Activated naive CD8-positive, alpha-beta T cell treated with anti-CD3 and anti-CD28 coated beads, Interleukin-2, amount 50 U/mL, for 16 hours (primary cell): Measurements from ENCODE around the gene CTPS2.
A peak's percentile ranks its signal among the peaks of the same experiment; 100 is the strongest.
"Not testable (repeated sequence)": the region's sequence is repeated elsewhere in the genome, so short reads cannot be mapped to it uniquely, and the experiment has no call there.

Experiments
- DNase-seq: peaks from one replicate; pipeline ENCODE4 v3.0.0-alpha.2; 2020; ENCODE audit warnings: low read depth, low spot score

The CTPS2 gene

GRCh38 chrX:16712548-16713155 is at the start of gene CTPS2:
Gene CTPS2, minus strand, starts transcription at chrX:16712669. Its CDS starts 9,767 bp downstream, at chrX:16702902.
- DNase-seq = no peak

DNA sequence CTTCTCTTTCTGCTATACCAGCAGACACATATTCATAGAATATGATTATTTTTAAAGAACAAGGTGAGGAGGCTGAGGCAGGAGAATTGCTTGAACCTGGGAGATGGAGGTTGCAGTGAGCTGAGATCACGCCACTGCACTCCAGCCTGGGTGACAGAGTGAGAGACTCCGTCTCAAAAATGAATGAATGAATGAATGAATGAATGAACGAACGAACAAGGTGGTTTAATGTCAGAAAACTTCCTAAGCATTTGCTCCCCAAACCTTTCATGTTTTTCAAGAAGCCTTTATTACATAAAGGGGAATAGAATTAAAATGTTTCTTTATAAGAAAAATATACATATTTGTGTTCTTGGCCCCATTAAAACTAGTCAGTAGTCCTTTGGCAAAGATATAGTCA is 49.0 kb upstream of the CTPS2 start:
- not testable (repeated sequence) for DNase-seq

- DNase-seq = no peak
Observed at GRCh38 chrX:16756724-16757123, 44.3 kb upstream of the CTPS2 start.

DNA sequence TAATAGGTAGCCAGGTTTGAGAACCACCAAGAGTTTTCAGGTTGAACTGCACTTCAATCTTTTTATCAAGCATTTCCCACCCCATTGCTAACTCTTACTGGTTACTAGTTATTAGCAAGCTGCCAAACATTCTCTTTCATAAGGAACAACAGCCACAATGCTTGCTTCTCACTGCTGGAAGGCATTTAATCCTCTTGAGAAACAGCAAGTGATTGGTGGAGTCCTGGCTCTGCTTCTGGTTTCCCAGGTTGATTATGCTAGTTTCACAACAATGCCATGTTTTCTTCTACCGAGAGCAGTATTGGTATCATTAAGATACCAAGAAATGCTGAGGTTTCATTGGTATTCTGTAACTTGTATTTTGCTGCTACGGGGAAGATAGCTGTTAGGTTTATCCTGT is 41.5 kb upstream of the CTPS2 start:
- DNase-seq = no peak

GRCh38 chrX:16750136-16750535 is 37.7 kb upstream of the CTPS2 start:
- no peak for DNase-seq

DNA sequence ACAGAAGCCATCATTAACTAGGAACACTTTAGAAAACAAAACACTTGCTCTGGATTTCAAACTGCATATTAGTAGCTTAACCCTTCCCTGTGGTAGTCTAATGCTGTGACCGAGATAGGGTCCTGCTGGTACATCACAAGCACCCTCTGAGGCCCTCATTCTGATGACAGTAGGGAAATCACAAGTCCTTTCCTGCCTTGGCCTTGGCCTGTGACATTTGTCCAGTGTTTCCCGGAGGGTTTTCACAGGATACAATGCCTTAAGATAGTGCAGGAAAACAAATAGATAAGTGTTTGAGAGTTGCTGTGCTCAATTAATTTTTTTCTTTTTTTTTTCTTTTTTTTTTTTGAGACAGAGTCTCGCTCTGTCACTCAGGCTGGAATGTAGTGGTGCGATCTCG is 36.0 kb upstream of the CTPS2 start:
- no peak for DNase-seq

DNA sequence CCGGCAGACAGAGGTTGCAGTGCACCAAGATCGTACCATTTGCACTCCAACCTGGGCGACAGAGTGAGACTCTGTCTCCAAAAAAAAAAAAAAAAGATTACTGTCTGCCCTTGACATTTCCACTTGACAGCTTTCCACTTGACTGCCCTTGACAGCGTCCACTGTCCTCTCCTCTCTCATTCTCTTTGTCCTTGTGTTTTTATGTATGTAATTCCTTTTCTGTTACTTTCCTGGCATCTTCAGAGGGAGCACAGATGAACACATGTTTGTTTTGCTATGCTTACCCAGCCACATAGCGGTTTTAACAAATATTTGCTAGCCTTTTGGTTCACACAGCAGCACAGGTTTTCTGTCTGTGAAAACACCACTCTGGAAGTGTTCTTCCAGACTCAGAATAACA is 33.2 kb upstream of the CTPS2 start:
- DNase-seq = no peak

DNA sequence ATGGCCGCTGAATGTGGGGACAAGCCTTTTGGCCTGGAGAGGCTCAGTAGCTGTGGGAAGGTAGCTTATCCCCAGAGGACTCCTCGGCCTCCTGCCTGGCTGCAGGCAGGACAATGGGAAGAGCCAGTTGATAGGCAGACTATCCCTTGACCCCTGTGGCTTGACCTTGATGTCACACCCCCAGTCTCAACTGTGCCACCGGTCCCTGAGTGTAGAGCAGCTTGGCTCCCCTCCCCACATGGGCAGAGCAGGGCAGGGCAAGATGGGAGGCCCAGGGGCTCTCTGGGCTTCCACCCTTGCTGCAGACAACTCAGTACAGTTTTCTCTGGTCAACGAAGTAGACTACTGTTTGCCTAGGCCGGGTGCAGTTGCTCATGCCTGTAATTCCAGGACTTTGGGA is 32.6 kb upstream of the CTPS2 start:
- no peak for DNase-seq

DNA sequence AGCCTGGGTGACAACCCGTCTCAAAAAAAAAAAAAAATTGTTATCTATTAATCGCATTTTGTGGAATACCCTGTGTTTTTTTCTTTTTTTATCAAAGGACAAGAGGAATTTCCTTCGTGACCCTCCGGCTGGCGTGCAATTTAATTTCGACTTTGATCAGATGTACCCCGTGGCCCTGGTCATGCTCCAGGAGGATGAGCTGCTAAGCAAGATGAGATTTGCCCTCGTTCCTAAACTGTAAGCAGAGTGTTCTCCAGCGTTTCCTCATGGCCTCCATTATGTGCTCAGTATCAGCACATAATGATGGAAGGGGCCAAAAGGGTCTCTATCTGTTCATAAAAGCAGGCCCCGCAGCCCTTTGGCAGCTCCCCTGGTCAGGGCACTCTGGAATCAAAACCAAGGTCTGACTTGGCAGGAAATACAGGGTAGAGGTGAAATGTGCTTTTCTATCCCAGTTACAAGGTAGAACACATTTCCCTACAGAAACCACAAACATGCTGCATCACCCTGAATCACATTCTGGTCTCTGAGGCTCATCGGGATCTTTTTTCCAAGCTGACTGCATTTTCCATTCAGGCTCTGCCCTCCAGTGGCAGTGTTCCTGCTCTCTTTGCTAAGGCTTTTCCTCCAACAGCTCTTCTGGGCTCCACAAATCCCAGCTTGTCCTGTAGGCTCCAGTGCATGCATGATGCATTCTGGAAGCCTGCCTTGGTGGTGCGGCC is 31.3 kb upstream of the CTPS2 start:
- no peak for DNase-seq

DNA sequence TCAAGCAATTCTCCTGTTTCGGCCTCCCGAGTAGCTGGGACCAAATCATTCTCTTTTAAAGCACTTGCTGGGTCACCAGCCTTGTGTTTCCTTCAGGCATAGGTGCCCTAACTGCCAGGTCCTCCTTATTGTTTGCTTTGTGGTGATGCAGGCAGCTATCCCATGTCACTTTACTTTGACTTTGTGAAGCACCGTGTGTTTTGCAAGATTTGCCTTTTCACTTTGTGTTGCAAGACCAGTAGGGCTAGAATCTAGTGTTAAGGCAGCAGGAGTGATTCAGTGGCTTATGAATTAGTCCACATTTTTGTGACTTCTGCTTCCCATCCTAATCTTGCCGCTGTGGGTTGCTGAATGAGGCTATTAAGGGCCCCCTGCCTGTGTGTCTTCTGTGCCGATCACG is 27.1 kb upstream of the CTPS2 start:
- no peak for DNase-seq

- no peak for DNase-seq
Observed at GRCh38 chrX:16737024-16737423, 24.6 kb upstream of the CTPS2 start.

DNA sequence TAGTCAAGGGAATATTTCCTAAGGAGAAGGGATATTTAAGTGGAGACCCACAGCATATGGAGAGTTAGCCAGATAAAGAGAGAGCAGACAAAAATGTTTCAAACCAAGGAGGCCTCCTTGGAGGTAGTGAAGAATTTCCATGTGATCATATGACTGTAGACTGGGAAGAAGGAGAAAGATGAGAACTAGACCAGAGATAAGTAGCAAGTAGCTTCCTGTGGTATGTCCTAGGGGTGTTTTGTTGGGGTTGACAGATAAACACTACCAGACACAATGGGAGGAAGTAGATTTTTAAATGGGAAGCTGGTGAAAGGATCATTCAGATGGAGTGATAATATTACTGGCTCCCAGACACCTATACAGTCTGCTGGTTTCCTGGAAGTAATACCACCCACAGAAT is 20.5 kb upstream of the CTPS2 start:
- no peak for DNase-seq

DNA sequence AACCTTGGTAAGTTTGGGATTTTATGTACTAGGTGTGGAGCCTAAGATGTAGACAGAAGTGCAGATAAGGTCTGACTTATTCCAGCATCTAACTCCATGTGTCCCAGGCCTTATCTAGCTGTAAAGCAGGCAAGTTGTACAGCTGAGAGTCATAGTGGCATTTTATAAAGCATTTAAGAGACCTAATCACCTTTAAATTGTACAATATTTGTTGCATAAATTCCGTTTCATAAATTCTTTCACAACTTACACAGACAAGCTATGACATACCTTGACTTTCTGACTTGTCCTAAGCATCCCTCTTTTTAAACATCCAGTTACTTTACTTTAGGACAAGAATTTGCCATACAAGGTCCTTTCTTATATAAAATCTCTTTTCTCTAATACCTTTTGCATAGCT is 18.0 kb upstream of the CTPS2 start:
- DNase-seq = no peak

DNA sequence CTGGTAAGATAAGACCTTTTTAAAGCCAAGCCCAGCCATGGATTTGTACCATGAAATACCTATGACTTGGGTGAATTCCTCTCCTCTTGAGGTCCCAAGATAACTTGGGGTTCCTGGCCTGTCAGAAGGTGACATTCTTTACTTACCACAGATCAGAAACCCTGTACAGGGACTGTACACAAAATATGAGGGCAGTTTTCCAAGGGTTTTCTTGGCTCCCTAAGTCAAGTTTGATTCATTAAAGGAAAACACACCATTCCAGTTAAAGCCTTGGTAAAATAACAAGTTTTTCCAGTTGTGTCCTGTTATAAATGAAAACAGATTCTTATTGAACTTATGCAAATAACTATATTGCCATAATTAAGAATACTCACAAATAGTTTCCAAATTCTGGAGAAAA is 15.2 kb upstream of the CTPS2 start:
- no peak for DNase-seq

GRCh38 chrX:16726347-16726988 is 14.0 kb upstream of the CTPS2 start:
- DNase-seq = not testable (repeated sequence)

GRCh38 chrX:16725072-16725471 is 12.6 kb upstream of the CTPS2 start:
- DNase-seq = no peak

GRCh38 chrX:16722481-16722880 is 10.0 kb upstream of the CTPS2 start:
- no peak for DNase-seq

DNA sequence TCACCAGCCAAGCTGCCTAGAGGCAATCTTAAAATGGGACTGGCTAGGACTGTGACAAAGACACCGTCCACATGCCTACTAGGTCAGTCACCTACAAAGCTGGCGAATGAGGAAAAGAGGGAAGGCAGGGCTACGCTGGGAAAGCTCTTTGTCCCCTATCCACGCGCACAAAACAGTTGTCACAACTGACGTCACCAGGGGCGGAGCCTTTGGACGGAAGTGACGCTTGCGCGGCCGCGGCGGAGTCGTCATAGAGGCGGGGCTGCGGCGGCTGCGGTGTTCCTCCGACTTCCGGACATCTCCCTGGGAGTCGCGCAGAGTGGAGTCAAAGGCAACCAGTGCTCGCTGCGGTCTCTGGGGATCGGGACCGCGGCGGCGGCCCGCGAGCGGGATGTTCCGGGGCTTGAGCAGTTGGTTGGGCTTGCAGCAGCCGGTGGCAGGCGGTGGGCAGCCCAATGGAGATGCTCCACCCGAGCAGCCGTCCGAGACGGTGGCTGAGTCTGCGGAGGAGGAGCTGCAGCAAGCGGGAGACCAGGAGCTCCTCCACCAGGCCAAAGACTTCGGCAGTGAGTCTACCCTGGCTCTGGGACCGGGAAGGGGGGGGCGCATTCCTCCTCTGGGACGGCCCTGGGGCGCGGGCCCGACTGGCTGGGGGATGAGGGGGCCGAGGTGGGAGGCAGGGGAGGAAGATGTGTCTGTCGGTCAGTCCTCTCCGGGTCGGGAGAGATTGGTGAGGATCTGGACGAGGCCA is 7.0 kb upstream of the CTPS2 start, which contains the start of gene SYAP1:
Gene SYAP1, plus strand, starts transcription at position 279 of the 751 bp plus-strand sequence. Its CDS starts 113 bp downstream, at position 392.
- DNase-seq = peak; percentile 62

DNA sequence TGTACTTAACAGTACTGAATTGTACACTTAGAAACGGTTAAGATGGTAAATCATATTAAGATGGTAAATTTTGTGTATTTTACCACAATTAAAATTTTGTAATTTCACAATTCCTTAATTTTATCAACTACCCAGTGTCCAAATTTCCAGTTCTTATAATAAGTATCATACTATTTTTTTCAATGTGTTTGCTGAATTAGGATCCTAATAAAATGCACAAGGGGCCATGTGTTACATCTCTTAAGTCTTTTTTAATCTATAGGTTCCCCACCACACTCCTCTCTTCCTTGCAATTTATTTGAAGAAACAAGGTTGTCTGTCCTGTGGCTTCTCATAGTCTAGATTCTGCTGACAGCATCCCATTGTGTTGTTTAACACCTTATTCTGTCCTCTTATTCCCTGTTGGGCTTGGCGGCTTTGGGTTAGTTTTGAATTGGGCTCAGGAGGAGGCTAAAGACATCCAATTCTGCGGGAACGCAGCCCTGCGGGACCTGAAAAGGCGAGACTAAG is 6.4 kb upstream of the CTPS2 start:
- no peak for DNase-seq

DNA sequence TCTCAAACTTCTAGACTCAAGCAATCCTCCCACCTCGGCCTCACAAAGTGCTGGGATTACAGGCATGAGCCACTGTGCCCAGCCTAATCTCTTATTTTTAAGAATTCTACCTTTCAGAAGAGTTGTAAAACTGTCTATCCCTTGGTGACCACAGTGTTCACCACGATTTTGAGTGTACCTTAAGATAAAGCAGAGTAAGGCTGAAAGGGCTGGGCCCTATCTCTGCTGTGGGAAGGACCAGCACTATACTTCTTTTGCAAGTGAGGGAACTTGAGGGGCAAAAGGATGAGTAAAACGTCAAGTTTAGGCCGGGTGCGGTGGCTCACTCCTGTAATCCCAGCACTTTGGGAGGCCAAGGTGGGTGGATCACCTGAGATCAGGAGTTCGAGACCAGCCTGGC is 4.0 kb upstream of the CTPS2 start:
- DNase-seq = not testable (repeated sequence)

DNA sequence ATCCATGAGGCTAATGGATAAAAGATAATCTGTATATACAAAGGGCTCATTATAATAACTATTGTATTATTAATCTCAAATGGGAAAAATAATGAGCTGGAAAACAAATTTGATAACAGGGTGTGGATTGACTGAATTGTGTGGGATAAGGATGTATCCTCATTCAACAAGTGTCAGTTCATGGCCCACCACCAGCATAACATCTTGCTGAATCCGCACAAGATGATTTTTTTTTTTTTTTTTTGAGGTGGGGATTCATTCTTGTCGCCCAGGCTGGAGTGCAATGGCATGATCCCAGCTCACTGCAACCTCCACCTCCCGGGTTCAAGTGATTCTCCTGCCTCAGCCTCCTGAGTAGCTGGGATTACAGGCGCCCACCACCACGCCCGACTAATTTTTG is 3.2 kb upstream of the CTPS2 start:
- DNase-seq = not testable (repeated sequence)

- no peak for DNase-seq
Observed at GRCh38 chrX:16714504-16714903, 2.0 kb upstream of the CTPS2 start.
